ENCODE results near the gene SLC35A5.

Gene SLC35A5

DNA sequence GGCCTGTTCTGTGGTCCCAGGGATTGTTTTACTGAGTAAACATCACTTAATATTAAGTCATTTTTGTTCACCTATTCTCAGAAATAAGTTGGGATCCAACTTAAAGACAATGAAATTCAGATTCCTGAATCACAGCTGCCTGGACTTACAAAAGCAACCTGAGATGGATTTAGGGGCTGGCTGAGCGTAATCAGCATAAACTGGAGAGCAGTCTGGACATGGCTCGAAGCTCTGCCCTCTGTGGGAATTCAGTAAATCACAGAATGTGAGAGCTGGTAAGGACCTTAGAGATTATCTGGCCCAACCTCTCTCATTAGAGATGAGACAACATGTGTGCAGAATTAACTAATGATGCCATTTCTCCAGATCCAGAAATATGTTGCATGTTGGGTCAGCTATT lies 55.4 kb downstream of the SLC35A5 start:
- H3K4me3 ChIP-seq (ENCODE audit: low read depth, low read length), result no peak overlapping the region
- no peak for DNase-seq
- H3K27me3 ChIP-seq (replicated peaks), result no peaks in the 10 kb centered on the region
- no peak overlapping the region for H3K27ac ChIP-seq
- TF ChIP-seq, protein P1, sequence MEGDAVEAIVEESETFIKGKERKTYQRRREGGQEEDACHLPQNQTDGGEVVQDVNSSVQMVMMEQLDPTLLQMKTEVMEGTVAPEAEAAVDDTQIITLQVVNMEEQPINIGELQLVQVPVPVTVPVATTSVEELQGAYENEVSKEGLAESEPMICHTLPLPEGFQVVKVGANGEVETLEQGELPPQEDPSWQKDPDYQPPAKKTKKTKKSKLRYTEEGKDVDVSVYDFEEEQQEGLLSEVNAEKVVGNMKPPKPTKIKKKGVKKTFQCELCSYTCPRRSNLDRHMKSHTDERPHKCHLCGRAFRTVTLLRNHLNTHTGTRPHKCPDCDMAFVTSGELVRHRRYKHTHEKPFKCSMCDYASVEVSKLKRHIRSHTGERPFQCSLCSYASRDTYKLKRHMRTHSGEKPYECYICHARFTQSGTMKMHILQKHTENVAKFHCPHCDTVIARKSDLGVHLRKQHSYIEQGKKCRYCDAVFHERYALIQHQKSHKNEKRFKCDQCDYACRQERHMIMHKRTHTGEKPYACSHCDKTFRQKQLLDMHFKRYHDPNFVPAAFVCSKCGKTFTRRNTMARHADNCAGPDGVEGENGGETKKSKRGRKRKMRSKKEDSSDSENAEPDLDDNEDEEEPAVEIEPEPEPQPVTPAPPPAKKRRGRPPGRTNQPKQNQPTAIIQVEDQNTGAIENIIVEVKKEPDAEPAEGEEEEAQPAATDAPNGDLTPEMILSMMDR (IDR thresholded peaks at IDR 0.05; ENCODE audit: low read depth, low read length, missing control alignments), result no peak
- in situ Hi-C loops (cut with HindIII; ENCODE audit: low pct_ligation_motif_present, low sequenced_read_pairs), result no loop called here
- H3K36me3 ChIP-seq (replicated peaks), result peaks cover 75% of the 10 kb centered on the region

DNA sequence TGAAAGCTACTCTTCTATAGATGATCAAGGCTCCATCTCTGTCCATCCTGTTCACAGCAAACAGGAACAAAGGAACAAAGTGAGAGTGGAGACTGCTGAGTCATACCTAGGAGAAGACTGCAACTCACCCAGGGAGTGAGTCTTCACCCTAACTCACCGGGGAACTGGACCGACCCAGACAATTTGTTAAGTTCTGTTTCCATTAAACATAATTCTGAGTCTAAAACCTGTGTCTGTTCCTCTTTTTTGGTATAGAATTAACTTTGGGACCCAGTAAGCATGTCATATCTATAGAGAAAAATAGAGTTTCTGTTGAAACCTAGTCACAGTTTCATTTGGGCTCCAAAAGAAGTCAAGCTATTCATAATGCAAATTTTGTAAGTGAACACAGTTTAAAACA lies 57.5 kb downstream of the SLC35A5 start:
- Histone ChIP-seq H3K4me3 (ENCODE audit: low read depth, low read length) (no peak overlapping the region), H3K27ac (peak overlapping the region; percentile 51), H3K27me3 (replicated peaks) (no peaks in the 10 kb centered on the region), H3K36me3 (replicated peaks) (peaks cover 75% of the 10 kb centered on the region)
- DNase-seq, result no peak
- TF ChIP-seq, protein P1 (IDR thresholded peaks at IDR 0.05; ENCODE audit: low read depth, low read length, missing control alignments), result no peak
- in situ Hi-C loops (cut with HindIII; ENCODE audit: low pct_ligation_motif_present, low sequenced_read_pairs), result no loop called here

DNA sequence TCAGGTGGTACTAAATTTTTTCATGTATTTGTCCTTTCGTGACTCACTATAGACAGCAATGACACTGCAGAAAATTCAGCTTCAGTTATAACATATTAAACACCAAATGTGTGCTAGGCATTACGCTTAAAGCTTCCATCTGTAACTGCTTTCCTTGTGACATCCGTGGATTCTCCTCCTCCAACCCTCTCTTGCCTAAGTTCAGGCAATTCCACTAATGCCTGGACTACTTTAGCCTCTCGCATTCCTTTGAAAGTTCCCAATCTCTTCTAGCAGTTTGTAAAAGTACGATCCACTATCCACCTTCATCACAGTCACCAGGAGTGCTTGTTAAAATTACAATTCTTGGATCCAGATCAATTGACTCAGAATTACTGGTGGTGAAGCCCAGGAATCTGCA lies 61.4 kb downstream of the SLC35A5 start:
- DNase-seq, result no peak
- no peak overlapping the region for H3K27ac ChIP-seq
- no peak overlapping the region for H3K4me3 ChIP-seq (ENCODE audit: low read depth, low read length)
- in situ Hi-C loops (cut with HindIII; ENCODE audit: low pct_ligation_motif_present, low sequenced_read_pairs), result no loop called here
- H3K27me3 ChIP-seq (replicated peaks), result no peaks in the 10 kb centered on the region
- H3K36me3 ChIP-seq (replicated peaks), result peaks cover 63% of the 10 kb centered on the region
- TF ChIP-seq, protein P1 (IDR thresholded peaks at IDR 0.05; ENCODE audit: low read depth, low read length, missing control alignments), result no peak

DNA sequence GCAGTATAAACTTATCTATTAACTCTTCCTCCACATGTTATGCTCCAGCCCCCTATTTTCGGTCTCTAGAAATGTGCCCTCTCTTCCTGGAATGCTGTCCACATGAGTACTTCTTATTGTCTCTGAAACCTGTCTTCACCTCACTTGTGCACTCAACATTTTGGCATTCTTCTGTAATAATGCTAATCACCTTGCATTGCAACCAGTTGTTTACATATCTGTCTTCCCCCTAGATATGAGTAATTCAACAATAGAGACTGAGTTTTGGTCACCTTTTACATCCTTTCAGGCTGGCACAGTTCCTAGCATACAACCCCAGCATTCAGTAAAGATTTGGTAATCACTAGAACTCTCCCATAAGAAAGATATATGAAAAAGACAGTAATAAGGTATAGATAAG lies 61.9 kb downstream of the SLC35A5 start:
- no peak overlapping the region for H3K27ac ChIP-seq
- DNase-seq, result no peak
- in situ Hi-C loops (cut with HindIII; ENCODE audit: low pct_ligation_motif_present, low sequenced_read_pairs), result no loop called here
- H3K4me3 ChIP-seq (ENCODE audit: low read depth, low read length), result no peak overlapping the region
- TF ChIP-seq, protein P1 (IDR thresholded peaks at IDR 0.05; ENCODE audit: low read depth, low read length, missing control alignments), result no peak
- peaks cover 63% of the 10 kb centered on the region for H3K36me3 ChIP-seq (replicated peaks)
- H3K27me3 ChIP-seq (replicated peaks), result no peaks in the 10 kb centered on the region

DNA sequence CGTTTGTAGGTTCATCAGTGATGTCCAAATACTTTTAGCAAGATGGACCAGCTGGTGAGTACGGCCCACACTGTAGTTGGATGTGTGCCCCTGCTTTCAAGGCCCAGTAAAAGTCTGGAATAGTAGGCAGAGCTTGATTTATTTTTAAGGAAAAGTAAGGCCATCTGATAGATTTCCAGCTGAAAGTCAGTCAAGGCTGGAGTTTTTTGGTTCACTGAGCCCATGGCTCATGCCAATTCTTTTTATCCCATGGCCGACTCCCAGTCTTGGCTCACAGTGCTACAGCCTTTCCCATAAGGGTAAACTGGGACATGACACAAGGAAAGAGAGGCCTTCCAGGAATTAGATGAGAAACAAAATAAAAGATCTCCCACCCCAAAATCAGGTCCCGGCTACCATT lies 65.6 kb downstream of the SLC35A5 start:
- in situ Hi-C loops (cut with HindIII; ENCODE audit: low pct_ligation_motif_present, low sequenced_read_pairs), result no loop called here
- peaks cover 58% of the 10 kb centered on the region for H3K36me3 ChIP-seq (replicated peaks)

More for the DNA sequence above, 65.6 kb downstream of the SLC35A5 start:
- no peak overlapping the region for H3K27ac ChIP-seq
- TF ChIP-seq, protein P1 (IDR thresholded peaks at IDR 0.05; ENCODE audit: low read depth, low read length, missing control alignments), result no peak
- H3K4me3 ChIP-seq (ENCODE audit: low read depth, low read length), result no peak overlapping the region
- no peaks in the 10 kb centered on the region for H3K27me3 ChIP-seq (replicated peaks)
- DNase-seq, result no peak

All from brain microvascular endothelial cell (primary cell).